ENCODE measurements around the gene CGB8. TPM values are rescaled to one million over a fixed set of nuclear protein-coding genes. Genes with fewer than 3 reads are reported as not detected.
A peak's percentile ranks its signal among the peaks of the same experiment; 100 is the strongest.
"Not testable (repeated sequence)": the region's sequence is repeated elsewhere in the genome, so short reads cannot be mapped to it uniquely, and the experiment has no call there.

The CGB8 gene
- total RNA-seq (0.14 TPM), polyA plus RNA-seq (0.27 TPM)
- long read RNA-seq, donor 1, result 0 reads
- long read RNA-seq, donor 2, result 0 reads
- long read RNA-seq, donor 3, result 0 reads
- long read RNA-seq, donor 4, result 0 reads
- long read RNA-seq, donor 5, result 0 reads
- long read RNA-seq, donor 6, result 0 reads
- long read RNA-seq, donor 7, result 0 reads
- long read RNA-seq, donor 8, result 0 reads
- long read RNA-seq, donor 9, result 0 reads
- long read RNA-seq, donor 10, result 0 reads

DNA sequence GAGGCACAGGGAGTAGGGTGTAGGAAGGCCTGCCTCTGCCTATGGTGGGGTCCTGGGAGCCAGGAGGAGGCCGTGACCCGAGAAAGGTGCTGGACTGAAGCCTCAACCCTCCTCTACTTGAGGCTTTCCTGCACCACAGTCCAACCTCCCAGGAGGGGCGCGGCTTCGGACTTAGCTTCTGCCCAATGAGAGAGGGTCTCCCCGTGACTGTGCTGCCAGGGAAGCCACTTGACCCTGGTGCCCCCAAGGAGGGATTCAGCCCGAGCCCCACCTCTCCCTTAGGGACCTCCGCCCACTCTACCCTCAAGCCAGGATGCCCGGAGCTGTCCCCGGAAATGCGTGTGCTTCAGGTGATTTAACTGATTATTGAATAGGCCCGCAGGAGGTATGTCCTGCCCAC, at the start of gene CGB8:
CGB8 (minus strand) TSS at position 101 of the 400 bp plus-strand sequence. CDS start 372 bp downstream, outside the sequence.
- H3K4me1 ChIP-seq (ENCODE audit: control insufficient read depth in 2 of 2, insufficient read depth in 2 of 2, low read length in 2 of 2); H3K4me3 ChIP-seq (ENCODE audit: low read length in 2 of 2); H3K27ac ChIP-seq (ENCODE audit: low read depth in 1 of 2, low read length in 1 of 2); H3K9me3 ChIP-seq (ENCODE audit: control insufficient read depth in 2 of 2, insufficient read depth in 1 of 2, low read length in 1 of 2); DNase-seq (ENCODE audit: low read depth in 6 of 9, low spot score in 9 of 9); H3K36me3 ChIP-seq (ENCODE audit: control insufficient read depth in 2 of 2, insufficient read depth in 2 of 2, low read length in 1 of 2); H3K27me3 ChIP-seq (ENCODE audit: control insufficient read depth in 2 of 2, insufficient read depth in 1 of 2, low read length in 1 of 2): not testable (repeated sequence)
- 84% methylated on average over 12 of the region's 12 CpGs for WGBS

- peak; percentile 41 to 85 (median 68) for DNase-seq (ENCODE audit: low read depth in 6 of 9, low spot score in 9 of 9)
- Histone ChIP-seq H3K27me3 (ENCODE audit: control insufficient read depth in 2 of 2, insufficient read depth in 1 of 2, low read length in 1 of 2) (no peaks in the 10 kb centered on the region), H3K4me1 (ENCODE audit: control insufficient read depth in 2 of 2, insufficient read depth in 2 of 2, low read length in 2 of 2) (peaks cover 0 to 11% of the 10 kb centered on the region in 2 donors), H3K9me3 (ENCODE audit: control insufficient read depth in 2 of 2, insufficient read depth in 1 of 2, low read length in 1 of 2) (peaks cover 0 to 3% of the 10 kb centered on the region in 2 donors), H3K36me3 (ENCODE audit: control insufficient read depth in 2 of 2, insufficient read depth in 2 of 2, low read length in 1 of 2) (peaks cover 82 to 92% of the 10 kb centered on the region in 2 donors), H3K4me3 (ENCODE audit: low read length in 2 of 2) (no peak overlapping the region), H3K27ac (ENCODE audit: low read depth in 1 of 2, low read length in 1 of 2) (peak overlapping the region in 1 of 2 donors; percentile 43)
- WGBS, result 69% methylated on average over 8 of the region's 8 CpGs
Observed at GRCh38 chr19:49097453-49098288, 48.8 kb upstream of the CGB8 start.

DNA sequence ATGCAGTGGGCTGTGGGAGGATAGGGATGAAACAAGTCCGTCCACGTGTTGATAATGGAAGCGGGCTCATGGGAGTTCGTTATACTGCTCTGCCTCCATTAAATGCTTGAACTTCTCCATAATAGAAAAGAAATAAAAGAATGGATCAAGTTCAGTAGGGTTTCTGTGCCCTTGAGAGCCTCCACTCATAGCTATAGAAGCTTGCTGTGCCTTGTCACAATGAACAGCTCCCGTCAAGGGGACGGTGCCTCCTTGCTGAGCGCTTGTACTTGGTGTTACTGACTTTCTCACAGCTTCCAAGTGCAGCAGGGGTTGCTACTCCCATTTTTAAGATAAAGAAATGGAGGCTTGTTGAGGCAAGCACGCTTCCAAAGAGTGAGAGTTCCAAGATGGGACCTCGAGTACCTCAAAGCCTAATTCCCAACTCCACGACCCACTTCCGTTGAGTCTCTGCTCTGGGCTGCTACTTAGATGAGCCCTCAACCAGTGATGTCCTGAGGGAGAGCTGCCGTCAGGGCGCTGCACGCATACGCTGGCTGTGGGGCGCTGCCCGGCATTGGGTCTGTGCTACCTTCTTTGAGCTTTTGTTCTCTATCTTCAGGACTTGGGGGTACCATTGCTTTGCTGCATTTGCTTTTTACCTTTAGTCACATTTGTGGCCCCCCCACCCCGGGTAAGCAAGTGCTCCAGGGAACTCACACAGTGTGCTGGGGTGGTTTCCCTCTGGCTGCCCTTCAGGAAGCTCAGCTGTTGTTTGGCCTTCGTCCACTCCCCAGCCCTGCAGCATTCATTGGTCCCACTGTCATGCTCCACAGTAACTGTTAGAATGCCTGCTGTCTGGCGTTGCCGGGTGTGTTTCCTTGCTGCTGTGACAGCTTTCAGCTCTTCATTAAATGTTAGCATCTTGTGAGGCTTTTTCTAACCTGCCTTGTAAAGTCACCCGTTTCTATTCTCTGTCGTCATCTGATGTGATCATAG, 45.9 kb upstream of the CGB8 start:
- peaks cover 0 to 11% of the 10 kb centered on the region in 2 donors for H3K4me1 ChIP-seq (ENCODE audit: control insufficient read depth in 2 of 2, insufficient read depth in 2 of 2, low read length in 2 of 2)
- no peak overlapping the region for H3K27ac ChIP-seq (ENCODE audit: low read depth in 1 of 2, low read length in 1 of 2)
- peaks cover 82 to 92% of the 10 kb centered on the region in 2 donors for H3K36me3 ChIP-seq (ENCODE audit: control insufficient read depth in 2 of 2, insufficient read depth in 2 of 2, low read length in 1 of 2)
- 97% methylated on average over 23 of the region's 23 CpGs for WGBS
- DNase-seq (ENCODE audit: low read depth in 6 of 9, low spot score in 9 of 9), result no peak
- no peaks in the 10 kb centered on the region for H3K27me3 ChIP-seq (ENCODE audit: control insufficient read depth in 2 of 2, insufficient read depth in 1 of 2, low read length in 1 of 2)
- H3K4me3 ChIP-seq (ENCODE audit: low read length in 2 of 2), result no peak overlapping the region
- H3K9me3 ChIP-seq (ENCODE audit: control insufficient read depth in 2 of 2, insufficient read depth in 1 of 2, low read length in 1 of 2), result peaks cover 0 to 3% of the 10 kb centered on the region in 2 donors

GRCh38 chr19:49092686-49093085, 43.8 kb upstream of the CGB8 start:
- no peaks in the 10 kb centered on the region for H3K9me3 ChIP-seq (ENCODE audit: control insufficient read depth in 2 of 2, insufficient read depth in 1 of 2, low read length in 1 of 2)
- peaks cover 73 to 85% of the 10 kb centered on the region in 2 donors for H3K36me3 ChIP-seq (ENCODE audit: control insufficient read depth in 2 of 2, insufficient read depth in 2 of 2, low read length in 1 of 2)
- peaks cover 0 to 5% of the 10 kb centered on the region in 2 donors for H3K4me1 ChIP-seq (ENCODE audit: control insufficient read depth in 2 of 2, insufficient read depth in 2 of 2, low read length in 2 of 2)
- H3K4me3 ChIP-seq (ENCODE audit: low read length in 2 of 2), result no peak overlapping the region
- no peak for DNase-seq (ENCODE audit: low read depth in 6 of 9, low spot score in 9 of 9)
- no peak overlapping the region for H3K27ac ChIP-seq (ENCODE audit: low read depth in 1 of 2, low read length in 1 of 2)
- no peaks in the 10 kb centered on the region for H3K27me3 ChIP-seq (ENCODE audit: control insufficient read depth in 2 of 2, insufficient read depth in 1 of 2, low read length in 1 of 2)
- 96% methylated on average over 6 of the region's 6 CpGs for WGBS

- no peak overlapping the region for H3K27ac ChIP-seq (ENCODE audit: low read depth in 1 of 2, low read length in 1 of 2)
- peaks cover 1 to 12% of the 10 kb centered on the region in 2 donors for H3K4me1 ChIP-seq (ENCODE audit: control insufficient read depth in 2 of 2, insufficient read depth in 2 of 2, low read length in 2 of 2)
- WGBS, result 98% methylated on average over 17 of the region's 17 CpGs
- peaks cover 76 to 85% of the 10 kb centered on the region in 2 donors for H3K36me3 ChIP-seq (ENCODE audit: control insufficient read depth in 2 of 2, insufficient read depth in 2 of 2, low read length in 1 of 2)
- no peak for DNase-seq (ENCODE audit: low read depth in 6 of 9, low spot score in 9 of 9)
- no peak overlapping the region for H3K4me3 ChIP-seq (ENCODE audit: low read length in 2 of 2)
- H3K27me3 ChIP-seq (ENCODE audit: control insufficient read depth in 2 of 2, insufficient read depth in 1 of 2, low read length in 1 of 2), result no peaks in the 10 kb centered on the region
- H3K9me3 ChIP-seq (ENCODE audit: control insufficient read depth in 2 of 2, insufficient read depth in 1 of 2, low read length in 1 of 2), result no peaks in the 10 kb centered on the region
Observed at GRCh38 chr19:49091391-49092038, 42.6 kb upstream of the CGB8 start.

- peak overlapping the region; percentile 77 to 100 for H3K4me3 ChIP-seq (ENCODE audit: low read length in 2 of 2)
- peaks cover 34 to 43% of the 10 kb centered on the region in 2 donors for H3K36me3 ChIP-seq (ENCODE audit: control insufficient read depth in 2 of 2, insufficient read depth in 2 of 2, low read length in 1 of 2)
- H3K9me3 ChIP-seq (ENCODE audit: control insufficient read depth in 2 of 2, insufficient read depth in 1 of 2, low read length in 1 of 2), result no peaks in the 10 kb centered on the region
- H3K27ac ChIP-seq (ENCODE audit: low read depth in 1 of 2, low read length in 1 of 2), result peak overlapping the region in 1 of 2 donors; percentile 91
- peaks cover 0 to 4% of the 10 kb centered on the region in 2 donors for H3K27me3 ChIP-seq (ENCODE audit: control insufficient read depth in 2 of 2, insufficient read depth in 1 of 2, low read length in 1 of 2)
- peaks cover 9 to 24% of the 10 kb centered on the region in 2 donors for H3K4me1 ChIP-seq (ENCODE audit: control insufficient read depth in 2 of 2, insufficient read depth in 2 of 2, low read length in 2 of 2)
- DNase-seq (ENCODE audit: low read depth in 6 of 9, low spot score in 9 of 9), result no peak
- WGBS, result 71% methylated on average over 11 of the region's 11 CpGs
Observed at GRCh38 chr19:49086296-49086695, 37.4 kb upstream of the CGB8 start.

DNA sequence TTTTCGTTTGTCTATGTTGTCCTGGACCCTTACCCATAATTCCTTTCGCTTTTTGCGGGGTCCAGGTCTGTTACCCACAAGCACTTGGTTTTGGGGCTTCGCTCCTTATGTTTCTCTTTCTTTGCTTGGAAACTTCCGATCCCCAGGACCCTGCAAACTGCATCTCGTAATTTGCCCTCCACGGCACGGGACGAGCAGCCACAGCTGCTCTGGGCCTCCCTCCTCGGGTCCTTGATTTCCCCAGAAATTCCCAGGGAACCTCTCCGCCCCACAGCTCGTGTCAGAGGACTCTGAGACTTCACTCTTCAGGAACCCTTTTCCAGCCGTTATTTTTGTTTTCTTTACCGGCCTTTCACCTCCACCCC, 36.9 kb upstream of the CGB8 start:
- peaks cover 0 to 4% of the 10 kb centered on the region in 2 donors for H3K27me3 ChIP-seq (ENCODE audit: control insufficient read depth in 2 of 2, insufficient read depth in 1 of 2, low read length in 1 of 2)
- peak in 1 of 9 donors; percentile 29 for DNase-seq (ENCODE audit: low read depth in 6 of 9, low spot score in 9 of 9)
- peaks cover 9 to 24% of the 10 kb centered on the region in 2 donors for H3K4me1 ChIP-seq (ENCODE audit: control insufficient read depth in 2 of 2, insufficient read depth in 2 of 2, low read length in 2 of 2)
- 2% methylated on average over 14 of the region's 14 CpGs for WGBS
- H3K27ac ChIP-seq (ENCODE audit: low read depth in 1 of 2, low read length in 1 of 2), result peak overlapping the region; percentile 77 to 91
- no peaks in the 10 kb centered on the region for H3K9me3 ChIP-seq (ENCODE audit: control insufficient read depth in 2 of 2, insufficient read depth in 1 of 2, low read length in 1 of 2)
- peaks cover 30 to 38% of the 10 kb centered on the region in 2 donors for H3K36me3 ChIP-seq (ENCODE audit: control insufficient read depth in 2 of 2, insufficient read depth in 2 of 2, low read length in 1 of 2)
- peak overlapping the region; percentile 77 to 100 for H3K4me3 ChIP-seq (ENCODE audit: low read length in 2 of 2)

All from thymus (tissue), 14 donors.